ENCODE measurements around the gene ARHGAP15.

Gene ARHGAP15

GRCh38 chr2:143280097-143280757, 151.0 kb downstream of the ARHGAP15 start:
- no peak for DNase-seq

- no peak for DNase-seq
Observed at GRCh38 chr2:143282684-143283083, 153.5 kb downstream of the ARHGAP15 start.

- peak; percentile 18 for DNase-seq
Observed at GRCh38 chr2:143284087-143284675, 155.0 kb downstream of the ARHGAP15 start.

- DNase-seq: no peak
Observed at GRCh38 chr2:143289025-143289424, 159.8 kb downstream of the ARHGAP15 start.

DNA sequence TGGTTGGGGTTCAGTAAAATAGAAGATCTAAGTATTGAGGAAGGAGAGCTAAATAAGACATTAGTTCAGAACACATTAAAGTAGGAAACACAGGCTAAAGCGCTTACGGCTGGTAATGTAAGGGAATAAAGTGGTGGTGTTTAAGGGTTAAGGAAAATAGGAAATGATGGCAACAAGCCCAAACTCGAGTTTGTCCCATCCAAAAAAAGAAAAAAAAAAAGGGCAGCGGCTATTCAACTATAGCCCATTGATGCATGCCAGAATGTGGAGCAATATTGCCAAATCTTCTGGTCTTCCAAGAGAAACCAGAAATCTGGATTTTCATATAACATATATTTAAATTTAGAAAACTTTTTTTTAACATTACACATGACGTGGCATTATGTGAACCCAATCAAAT, 161.0 kb downstream of the ARHGAP15 start:
- no peak for DNase-seq

GRCh38 chr2:143294068-143294467, 164.8 kb downstream of the ARHGAP15 start:
- no peak for DNase-seq

- no peak for DNase-seq
Observed at GRCh38 chr2:143296089-143296488, 166.9 kb downstream of the ARHGAP15 start.

DNA sequence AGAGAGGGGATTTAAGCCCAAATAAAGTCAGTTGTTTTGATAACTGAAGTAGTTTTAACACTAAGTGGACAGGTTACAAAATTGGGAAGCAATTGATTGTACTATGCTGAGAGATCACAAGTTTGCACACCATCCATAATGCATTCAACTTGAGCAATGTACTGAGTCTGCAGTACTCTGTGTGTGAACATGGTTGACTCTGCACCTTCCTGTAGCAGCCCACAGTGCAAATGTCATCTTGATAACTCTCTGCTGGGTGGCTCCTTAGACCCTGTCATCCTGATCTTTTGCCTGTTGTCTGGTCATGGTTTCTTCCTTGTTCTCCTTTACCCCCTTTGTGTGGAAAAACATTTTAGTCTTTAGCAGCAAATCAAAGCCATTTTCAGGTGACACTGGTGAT, 168.0 kb downstream of the ARHGAP15 start:
- DNase-seq: no peak

DNA sequence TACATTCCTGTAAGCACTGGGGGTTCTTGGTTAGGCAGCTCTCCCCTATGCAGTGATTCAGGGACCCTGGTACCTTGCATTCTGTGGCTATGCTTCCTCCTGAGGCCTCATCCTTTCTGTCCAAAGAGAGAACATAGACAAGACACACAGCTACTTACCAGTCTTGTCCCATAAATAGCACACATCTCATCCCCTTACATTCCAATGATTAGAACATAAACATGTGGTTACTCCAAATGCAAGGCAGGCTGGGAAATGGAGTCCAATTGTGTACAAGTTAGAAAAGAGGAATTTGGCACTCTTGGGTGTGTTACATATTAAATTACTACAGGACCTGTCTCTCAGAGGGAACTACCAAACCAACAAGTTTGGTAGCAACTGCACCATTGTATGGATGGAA, 171.3 kb downstream of the ARHGAP15 start:
- DNase-seq: no peak

GRCh38 chr2:143311426-143311825, 182.2 kb downstream of the ARHGAP15 start:
- DNase-seq: no peak

DNA sequence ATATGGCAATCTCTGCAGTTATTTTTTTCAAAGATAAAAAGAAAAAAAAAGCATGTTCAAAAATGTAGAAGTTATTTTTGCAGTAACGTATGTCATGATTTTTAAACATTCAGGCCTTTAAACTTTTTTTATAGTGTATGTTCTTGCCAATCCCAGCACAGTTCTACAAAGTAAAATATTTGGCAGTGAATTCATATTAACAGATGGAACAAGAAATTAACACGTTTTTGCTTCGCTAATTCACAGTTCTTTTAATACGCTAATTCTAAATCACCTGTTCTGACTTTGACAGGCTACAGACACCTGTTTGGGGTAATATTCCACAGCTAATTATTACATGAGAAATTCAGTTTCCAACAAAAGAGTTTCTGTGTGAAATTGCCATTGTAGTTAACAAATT, 183.2 kb downstream of the ARHGAP15 start:
- DNase-seq: no peak

DNA sequence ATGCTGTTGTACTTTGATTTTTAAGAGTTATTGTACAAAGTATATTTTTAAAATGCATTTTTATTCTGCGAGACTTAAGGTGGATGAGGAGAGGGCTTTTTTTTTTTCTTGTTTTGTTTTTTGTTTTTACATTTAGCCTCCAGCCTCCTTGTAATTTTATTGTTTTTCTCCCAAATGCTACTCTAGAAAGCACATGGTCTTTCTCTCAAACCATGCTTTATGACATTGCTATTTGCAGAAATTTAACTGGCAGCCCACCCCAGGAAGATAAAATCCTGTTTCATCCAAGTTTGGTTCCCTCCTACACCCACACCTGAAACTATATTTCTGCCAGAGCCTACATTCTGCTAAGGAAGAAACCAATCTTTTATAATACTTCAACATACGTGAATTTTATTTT, 184.6 kb downstream of the ARHGAP15 start:
- DNase-seq: no peak

- DNase-seq: no peak
Observed at GRCh38 chr2:143321994-143322393, 192.8 kb downstream of the ARHGAP15 start.

DNA sequence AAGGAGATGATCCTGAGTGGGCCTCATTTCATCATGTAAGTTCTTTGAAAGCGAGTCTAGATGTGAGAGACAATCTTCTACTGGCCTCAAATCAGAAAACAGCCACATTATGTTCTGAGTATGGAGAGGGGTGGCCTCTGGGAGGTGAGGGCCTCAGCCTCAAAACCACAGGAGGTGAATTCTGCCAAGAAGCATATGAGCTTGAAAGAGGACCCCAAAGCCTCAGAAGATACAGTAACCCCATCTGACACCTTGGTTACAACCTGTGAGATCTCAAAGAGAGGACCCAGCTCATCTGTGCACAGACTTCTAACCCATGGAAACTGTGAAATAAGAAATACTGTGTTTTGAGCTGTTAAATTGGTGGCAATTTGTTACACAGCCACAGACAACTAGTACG, 200.1 kb downstream of the ARHGAP15 start:
- no peak for DNase-seq

DNA sequence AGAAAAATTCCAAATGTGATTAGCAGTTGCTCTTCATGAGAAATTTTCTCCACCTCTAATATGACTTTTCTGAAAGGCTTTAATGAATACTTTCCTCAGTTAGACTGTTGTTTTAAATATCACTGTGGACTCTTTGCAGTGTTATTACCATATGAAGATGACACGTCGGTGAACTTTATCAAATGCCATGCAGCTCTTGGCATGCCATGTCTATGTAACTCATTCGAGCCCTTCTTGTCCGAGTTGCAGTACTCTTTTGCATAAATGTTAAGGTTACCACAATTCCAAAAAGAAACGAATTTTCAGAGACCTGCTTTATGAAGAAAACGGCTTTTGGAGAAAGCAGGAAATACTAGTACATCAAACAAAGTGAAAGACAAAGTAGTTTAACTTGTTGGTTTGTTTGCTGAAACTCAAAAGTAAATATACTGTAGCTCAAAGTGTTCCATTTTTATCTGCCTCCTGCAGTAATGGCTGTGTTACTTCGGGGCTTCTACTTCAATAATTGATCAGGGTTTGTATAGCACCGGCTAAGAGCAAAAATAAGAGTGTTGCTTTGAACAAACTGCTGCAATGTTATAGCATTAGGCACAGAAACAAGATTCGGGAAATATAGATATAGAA, 204.1 kb downstream of the ARHGAP15 start:
- DNase-seq: no peak

- no peak for DNase-seq
Observed at GRCh38 chr2:143333847-143334246, 204.6 kb downstream of the ARHGAP15 start.

GRCh38 chr2:143334837-143335236, 205.6 kb downstream of the ARHGAP15 start:
- no peak for DNase-seq

- DNase-seq: no peak
Observed at GRCh38 chr2:143336719-143337210, 207.5 kb downstream of the ARHGAP15 start.

- no peak for DNase-seq
Observed at GRCh38 chr2:143341478-143341877, 212.3 kb downstream of the ARHGAP15 start.

- DNase-seq: no peak
Observed at GRCh38 chr2:143344780-143345179, 215.6 kb downstream of the ARHGAP15 start.

DNA sequence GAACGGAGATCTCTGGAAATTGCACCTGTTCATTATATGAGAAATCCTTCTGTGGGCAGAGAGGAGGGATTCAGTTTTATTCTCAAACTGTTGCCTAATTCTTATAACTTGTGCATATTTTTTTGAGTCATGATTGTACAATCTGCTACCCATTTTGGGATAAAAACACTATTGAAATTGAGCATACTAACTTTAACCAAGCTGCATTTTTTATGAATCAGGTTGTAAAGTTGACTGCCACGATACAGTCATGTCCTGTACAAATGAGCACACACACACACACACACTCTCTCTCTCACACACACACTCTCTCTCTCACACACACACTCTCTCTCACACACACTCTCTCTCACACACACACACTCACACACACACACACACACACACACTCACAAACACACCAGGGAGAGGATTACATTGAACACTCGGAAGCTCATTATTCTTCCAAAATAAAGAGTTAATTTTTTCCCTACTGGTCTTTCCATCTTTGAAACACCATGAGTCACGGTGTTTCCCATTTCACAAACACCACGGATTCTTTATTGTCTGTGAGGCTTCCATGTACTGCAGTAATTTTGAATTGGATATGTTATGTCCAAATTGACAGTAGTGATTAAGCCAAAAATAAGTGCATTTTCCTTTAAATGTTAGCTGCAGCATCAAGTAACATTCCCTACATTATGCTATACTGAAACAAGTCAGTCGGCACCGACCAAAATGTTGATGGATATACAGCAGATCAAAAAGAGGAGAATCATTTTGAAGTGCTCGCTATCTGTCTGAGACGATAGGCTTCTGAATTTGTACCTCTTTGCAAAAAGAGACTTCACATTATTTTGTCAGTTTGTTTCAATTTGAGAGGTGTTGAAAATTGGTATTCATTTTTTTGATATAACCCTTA, 216.9 kb downstream of the ARHGAP15 start:
- DNase-seq: no peak

DNA sequence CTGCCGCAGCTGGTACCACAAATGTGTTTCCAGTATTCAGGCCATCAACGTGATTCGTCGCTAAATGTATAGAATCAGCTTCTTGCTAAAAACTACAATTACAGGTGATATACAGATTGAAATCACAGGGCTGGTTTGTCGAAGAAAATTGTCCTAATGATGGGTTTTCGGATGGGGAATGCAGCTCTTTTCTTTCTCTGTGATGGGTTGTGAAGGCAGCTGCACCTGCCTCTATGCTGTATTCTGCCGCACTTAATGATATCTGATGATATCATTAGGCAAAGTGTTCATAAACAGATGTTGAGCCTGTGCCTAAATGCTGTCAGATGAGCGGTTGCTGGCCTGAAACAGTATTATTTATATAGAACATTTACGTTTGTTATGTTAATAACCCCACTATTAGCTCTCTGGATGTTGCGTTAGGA, 218.1 kb downstream of the ARHGAP15 start:
- DNase-seq: peak; percentile 52

DNA sequence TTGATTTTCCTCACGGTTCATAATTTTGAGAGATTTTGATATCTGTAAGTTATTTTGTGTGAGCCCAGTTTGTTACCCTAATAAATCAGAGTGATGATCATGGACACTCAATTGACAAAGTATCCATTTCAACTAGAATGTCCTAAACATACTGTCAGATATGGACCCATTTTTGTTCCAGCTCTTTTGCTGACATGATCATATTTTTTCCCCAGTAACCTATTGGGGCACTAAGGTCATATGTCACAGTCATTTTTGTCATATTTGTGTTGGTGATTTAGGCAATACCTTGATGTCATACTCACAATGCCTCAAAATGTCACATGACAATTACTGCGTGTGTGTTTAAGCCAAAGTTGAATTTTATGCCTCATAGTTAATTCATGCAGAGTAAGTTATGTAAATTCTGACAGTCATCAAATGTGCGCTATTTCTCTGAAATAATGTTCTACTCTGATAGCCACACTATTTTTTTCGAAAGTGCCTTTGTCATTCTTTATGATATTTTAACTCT, 218.7 kb downstream of the ARHGAP15 start:
- no peak for DNase-seq
